GM21529 (cell line): ENCODE measurements around the gene LYPLAL1.
"Not testable (repeated sequence)": the region's sequence is repeated elsewhere in the genome, so short reads cannot be mapped to it uniquely, and the experiment has no call there.

Experiments
- ATAC-seq: cut with Tn5 transposase; IDR thresholded peaks from one replicate; pipeline ENCODE4 v1.9.1; 2021; ENCODE audit not compliant: unreplicated experiment

LYPLAL1 gene

DNA sequence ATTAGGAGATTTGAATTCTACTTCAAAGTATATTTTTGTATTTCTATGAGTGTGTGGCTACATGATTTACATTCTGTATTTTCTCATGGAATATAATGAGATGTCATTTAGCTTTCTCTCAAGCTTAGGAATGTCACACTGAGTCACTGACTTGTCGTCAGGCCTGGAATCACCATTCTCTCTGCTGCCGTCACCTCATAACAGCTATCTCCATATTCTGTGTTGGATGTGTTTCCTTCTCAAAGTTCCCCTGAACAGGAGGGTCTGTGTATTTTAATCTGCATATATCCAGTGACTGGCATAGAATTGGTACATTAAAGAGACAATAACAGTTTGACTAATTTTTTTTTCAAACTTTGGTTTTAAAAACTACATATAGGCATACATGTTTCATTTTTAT is 35.9 kb downstream of the LYPLAL1 start:
- no peak for ATAC-seq

DNA sequence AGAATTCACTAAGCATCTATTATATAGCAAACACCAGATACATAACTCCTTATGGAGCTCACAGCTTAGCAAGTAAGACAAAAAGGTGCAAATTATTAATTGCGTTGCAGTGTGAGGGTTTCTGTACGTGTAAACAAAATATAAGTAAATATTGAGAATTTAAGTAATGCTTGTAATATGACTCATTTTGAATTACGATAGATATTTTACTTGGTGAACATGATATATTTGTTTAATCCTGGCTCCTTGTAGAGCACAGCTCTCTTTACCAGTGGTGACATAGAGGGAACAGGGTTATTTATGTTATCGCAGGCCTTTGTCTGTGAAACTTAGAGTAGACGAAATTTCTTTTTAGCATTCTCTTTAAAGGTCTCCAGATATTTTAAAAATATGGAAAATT is 36.4 kb downstream of the LYPLAL1 start:
- no peak for ATAC-seq

DNA sequence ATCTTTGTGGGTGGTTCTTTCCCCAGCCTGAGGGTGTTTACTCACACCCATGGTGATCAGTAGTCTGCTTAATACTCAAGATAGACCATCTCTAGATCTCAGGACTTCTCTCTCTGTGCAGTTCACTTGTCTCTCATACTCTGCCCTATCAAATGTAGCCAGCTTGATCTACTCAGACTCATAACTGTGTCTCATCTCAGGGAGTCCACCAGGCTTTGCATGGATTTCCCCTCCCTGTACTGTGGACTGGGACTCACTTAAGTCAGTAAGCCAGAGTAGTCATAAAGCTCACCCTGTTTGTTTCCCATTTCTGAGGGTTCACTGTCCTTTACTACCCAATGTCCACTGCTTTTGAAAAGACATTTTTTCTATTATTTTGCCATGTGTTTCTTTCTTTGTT is 41.8 kb downstream of the LYPLAL1 start:
- ATAC-seq = peak; percentile 47

DNA sequence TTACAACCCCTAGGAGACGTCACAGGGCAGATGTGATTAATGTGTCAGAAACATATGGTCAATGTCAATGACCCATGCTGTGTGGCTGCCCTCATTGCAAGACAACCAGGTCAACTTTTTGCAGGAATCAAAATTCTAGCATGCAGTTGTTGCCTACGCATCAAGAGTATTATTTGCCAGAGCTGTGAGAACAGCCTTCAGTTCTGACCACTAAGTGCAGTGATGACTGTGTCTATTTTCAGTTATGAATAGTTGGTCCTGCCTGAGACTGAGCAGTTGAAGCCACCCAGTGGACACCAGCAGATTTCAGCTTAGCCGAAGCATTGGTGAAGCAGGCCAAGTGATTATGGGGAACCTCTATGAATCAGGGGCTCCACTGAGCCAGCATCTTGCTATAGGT is 47.3 kb downstream of the LYPLAL1 start:
- ATAC-seq = peak; percentile 97

DNA sequence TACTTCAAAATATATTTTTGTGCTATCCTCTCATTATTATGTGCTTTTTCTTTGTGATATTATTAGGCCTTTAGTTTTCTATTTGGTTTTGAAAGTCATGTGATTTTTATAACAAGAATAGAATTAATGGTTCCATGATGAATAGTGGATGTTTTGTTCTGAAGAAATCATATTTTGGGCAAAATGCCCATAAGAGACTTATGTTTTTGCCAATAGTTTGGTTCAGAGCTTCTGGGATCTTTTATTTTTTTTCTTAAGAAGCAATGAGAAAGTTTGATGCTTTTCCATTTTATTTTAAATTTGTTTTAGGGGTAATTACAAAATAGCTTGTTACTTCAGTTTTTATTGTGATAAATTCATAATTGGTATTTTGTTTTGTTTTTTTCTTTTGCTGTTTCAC is 49.8 kb downstream of the LYPLAL1 start:
- no peak for ATAC-seq

DNA sequence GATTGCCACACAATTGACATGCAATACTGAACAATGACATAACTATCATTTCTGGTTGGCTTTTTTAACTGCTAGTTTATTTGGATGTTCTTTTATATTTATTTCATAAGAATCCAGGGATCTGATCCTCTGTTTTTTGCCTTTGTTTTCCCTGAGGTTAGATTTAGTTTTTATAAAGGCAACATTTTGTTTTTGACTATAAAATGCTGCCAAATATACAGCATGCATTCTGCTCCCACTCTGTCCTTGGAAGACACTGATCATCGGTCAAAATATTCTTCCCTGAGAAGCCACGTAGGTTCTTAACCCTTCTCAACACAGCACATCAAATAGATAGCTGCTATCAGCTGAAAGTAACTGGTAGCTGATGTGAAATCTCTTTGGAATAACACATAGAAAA is 52.5 kb downstream of the LYPLAL1 start:
- ATAC-seq = no peak

DNA sequence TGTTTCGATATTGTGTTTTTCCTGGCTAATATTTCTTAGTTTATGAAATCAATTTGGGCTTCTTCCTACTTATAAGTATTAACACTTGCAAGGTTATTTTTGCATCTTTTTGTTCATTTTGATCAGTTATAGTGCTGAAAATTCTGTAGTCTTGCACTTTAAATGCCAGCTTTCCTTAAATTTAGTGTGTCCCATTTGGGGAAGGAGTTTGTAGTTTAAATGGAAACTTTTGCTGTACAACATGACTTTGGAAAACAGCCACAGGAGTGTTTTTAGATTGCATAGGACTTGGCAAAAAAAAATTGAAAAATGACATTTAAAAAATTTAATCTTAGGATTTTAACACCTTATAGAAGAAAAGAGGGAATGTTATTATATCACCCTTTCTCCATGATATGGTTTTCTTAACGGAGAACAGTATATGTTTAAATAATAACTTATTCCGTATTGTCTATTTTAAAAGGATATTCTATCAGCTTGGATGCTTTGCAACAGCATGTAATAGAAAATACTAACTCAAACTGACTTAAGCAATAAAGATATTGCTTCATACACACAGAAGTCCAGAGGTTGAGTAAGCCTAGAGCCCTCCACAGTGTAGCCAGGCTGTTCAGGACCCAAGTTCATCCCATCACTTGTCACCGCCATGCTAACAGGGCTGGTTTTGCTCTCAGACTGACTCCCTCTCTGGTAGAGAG is 53.8 kb downstream of the LYPLAL1 start:
- ATAC-seq = no peak

DNA sequence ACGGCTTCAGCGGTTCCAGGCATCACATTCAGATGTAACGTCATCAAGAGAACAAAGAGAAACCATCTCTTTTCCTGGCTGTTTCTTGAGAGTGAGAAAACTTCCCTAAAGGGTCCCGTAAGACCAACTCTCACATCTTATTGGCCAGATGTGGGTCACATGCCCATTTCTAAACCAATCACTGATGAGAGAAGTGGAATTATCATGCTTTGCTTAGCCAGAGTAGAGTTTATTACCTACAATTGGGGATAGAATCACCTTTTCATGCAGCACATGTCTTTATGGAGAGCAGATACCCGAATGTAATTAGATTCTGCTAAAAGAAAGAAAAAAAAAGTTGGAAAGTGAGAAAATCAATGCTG is 54.4 kb downstream of the LYPLAL1 start:
- ATAC-seq = no peak

DNA sequence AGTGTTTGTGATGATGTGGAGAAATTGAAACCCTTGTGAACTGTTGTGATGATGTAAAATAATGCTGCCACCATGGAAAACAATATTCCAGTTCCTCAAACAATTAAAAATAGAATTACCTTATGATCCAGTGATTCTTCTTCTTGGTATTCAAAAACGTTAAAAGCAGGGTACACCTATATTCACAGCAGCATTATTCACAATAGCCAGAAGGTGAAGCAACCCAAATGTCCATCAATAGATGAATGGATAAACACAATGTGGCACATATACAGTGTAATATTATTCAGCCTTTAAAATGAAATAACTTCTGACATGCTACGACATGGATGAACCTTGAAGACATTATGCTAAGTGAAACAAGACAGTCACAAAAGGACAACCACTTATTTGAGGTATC is 59.2 kb downstream of the LYPLAL1 start:
- no peak for ATAC-seq

DNA sequence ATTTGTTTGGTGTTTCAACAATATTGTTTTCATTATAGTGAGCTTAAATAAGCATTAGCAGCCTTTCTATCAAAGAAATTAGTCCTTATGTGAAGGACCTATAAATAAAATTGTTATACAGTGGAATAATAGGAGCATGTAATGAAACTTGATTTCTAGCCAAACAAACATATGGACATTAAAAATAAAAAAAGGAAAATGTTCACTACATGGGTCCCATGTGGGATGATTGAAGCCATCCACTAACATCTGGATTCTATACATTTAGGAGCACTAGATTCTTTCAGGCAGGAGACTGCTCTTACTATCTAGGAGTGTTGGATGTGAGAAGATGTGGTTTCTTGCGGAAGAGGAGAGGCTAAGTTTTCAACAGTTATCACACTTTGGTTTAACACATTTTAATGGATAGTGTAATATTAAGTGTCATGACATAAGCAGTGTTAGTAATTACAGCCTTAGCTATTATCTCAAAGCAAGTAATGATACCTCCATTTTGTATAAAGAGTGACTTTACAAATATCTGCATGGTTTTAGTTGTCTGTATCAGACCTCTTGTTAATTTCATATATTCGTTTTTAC is 62.3 kb downstream of the LYPLAL1 start:
- no peak for ATAC-seq

DNA sequence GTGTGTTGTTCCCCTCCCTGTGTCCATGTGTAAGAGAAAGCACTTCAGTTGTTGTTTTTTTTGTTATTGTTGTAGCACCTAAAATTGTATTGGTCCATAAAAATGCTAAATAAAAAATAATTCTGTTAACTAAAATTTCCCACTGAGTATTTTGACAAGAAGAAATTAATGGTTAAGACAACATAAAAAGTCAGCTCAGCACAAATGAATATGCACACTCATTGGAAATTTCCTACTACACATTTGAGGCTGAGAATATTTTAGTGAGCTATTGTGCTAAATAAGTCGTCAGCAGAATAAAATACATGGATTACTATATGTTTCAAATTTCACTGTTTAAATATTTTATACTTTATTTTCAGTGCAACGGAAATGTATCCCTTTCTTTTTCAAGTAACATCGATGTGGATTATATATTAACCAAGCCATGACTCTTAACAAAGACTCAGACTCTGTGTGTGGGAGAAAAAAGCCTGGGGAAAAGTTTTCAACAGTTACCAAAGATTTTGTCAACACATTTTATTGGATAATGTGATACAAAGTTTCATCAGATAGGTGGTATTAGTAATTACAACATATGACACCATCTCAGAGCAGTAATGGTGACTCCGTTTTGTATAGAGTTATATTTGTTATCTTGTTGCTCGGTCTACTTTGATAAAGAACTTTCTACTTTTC is 63.4 kb downstream of the LYPLAL1 start:
- no peak for ATAC-seq

DNA sequence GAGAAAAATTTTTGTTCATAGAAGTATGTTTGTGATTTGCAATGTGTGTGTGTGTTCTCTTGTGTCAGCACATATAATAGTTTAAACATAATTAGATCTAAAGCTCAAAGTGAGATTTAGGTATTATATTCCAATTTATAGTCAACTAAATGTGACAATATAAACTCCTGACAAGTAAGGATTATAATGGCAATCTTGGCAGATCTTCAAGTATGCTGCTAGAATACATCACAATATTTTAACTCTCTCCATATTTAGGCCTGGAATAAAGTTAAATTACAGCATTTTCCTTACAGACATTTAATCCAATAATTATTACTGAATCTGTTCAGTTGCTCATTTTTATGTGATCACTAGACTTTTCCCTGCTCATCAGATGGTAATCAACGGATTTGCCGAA is 65.8 kb downstream of the LYPLAL1 start:
- ATAC-seq = no peak

DNA sequence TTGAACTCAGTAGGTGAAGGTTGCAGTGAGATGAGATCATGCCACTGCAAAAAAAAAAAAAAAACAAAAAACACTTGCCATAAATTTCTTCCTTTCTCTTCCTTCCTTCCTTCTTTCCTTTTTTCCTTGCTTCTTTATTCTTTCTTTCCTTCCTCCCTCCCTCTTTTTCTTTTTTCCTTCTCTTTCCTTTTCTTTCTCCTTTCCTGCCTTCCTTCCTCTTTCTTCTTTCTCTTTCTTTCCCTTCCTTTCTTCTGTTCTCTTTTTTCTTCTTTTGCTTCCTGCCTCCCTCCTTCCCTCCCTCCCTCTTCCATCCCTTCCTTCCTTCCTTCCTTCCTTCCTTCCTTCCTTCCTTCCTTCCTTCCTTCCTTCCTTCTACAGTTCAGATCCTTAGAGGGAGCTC is 71.2 kb downstream of the LYPLAL1 start:
- ATAC-seq = no peak

DNA sequence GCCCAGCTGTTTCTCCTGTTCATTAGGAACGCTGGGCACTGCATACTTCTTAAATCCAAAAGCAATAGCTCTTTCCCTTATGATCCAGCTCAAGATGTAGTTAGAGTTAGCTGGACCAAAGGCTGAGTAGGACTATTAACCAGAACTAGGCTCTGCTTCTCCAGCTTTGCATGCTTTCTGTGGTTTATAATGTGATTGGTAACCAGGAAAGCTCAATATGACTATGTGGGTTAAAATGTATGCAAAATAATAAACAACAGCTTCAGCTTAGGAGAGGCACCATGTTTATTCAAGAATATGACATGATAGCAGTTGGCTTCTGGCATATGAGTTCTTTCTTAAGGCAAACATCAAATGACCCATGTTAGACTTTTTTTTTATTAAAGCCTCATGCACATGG is 73.8 kb downstream of the LYPLAL1 start:
- ATAC-seq = no peak

DNA sequence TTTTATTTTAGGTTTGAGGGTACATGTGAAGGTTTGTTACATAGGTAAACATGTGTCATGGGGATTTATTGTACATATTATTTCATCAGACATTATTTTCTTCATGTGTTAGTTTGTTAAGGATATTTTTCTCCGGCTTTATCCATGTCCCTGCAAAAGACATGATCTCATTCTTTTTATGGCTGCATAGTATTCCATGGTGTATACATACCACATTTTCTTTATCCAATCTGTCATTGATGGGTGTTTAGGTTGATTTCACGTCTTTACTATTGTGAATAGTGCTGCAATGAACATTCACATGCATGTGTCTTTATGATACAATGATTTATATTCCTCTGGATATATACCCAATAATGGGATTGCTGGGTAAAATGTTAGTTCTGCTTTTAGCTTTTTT is 76.8 kb downstream of the LYPLAL1 start:
- ATAC-seq = not testable (repeated sequence)

DNA sequence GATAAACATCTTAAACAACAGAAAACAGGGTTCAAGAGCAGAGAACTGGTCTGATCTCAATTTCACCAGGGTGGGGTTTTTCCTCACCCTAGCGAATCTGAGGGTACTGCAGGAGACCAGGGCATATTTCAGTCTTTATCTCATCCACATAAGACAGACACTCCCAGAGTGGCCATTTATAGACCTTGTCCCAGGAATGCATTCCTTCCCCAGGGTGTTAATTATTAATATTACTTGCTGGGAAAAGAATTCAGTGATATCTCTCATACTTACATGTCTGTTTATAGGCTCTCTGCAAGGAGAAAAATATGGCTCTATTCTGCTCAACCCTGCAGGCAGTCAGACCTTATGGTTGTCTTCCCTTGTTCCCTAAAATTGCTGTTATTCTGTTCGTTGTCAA is 84.1 kb downstream of the LYPLAL1 start:
- ATAC-seq = no peak

DNA sequence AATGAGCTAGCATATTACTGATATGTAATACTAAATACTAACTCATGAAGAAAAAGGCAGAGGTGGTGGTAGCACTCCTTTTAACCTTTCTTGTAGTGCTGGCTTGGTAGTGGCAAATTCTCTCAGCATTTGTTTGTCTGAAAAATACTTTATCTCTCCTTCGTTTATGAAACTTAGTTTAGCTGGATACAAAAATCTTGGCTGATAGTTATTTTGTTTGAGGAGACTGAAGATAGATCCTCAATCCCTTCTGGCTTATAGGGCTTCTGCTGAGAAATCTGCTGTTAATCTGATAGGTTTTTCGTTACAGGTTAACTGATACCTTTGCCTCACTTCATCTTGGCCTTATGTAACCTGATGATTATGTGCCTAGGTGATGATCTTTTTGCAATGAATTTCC is 87.8 kb downstream of the LYPLAL1 start:
- ATAC-seq = no peak
